ENCODE measurements around the gene PADI6. TPM values are rescaled to one million over a fixed set of nuclear protein-coding genes. Genes with fewer than 3 reads are reported as not detected.

Gene PADI6
- total RNA-seq, 2 experiments from 2014 or later, result not detected

- no peaks in the 10 kb centered on the region for H3K27me3 Mint-ChIP-seq
Observed at GRCh38 chr1:17447501-17447992, 75.6 kb downstream of the PADI6 start.

More at GRCh38 chr1:17447501-17447992, 75.6 kb downstream of the PADI6 start:
- ChIA-PET CTCF (no interaction called here), POLR2A (no interaction called here)
- no peaks in the 10 kb centered on the region for H3K27me3 ChIP-seq (ENCODE audit: control insufficient read depth in 1 of 2, insufficient read depth in 2 of 2, low read length in 2 of 2)
- no peak for TF ChIP-seq CTCF (IDR thresholded peaks at IDR 0.05)
- H3K9me3 Mint-ChIP-seq, result no peaks in the 10 kb centered on the region
- H3K4me3 ChIP-seq (ENCODE audit: low read length), result no peak overlapping the region
- DNase-seq (no peak), ATAC-seq (ENCODE audit: poor library complexity) (no peak)
- H3K4me1 ChIP-seq (ENCODE audit: insufficient read depth, low read length), result no peaks in the 10 kb centered on the region
- H3K27ac Mint-ChIP-seq, result no peak overlapping the region
- no peaks in the 10 kb centered on the region for H3K9me3 ChIP-seq (ENCODE audit: control insufficient read depth in 1 of 2, insufficient read depth in 1 of 2, low read length in 2 of 2)
- H3K4me3 Mint-ChIP-seq, result no peak overlapping the region
- no peaks in the 10 kb centered on the region for H3K36me3 Mint-ChIP-seq (ENCODE audit: low read depth)
- no peak overlapping the region for H3K27ac ChIP-seq (ENCODE audit: low read depth in 1 of 2, low read length in 2 of 2)
- H3K36me3 ChIP-seq (ENCODE audit: insufficient read depth, low read length), result no peaks in the 10 kb centered on the region
- intact Hi-C loops (cut with DNase I, micrococcal nuclease), result no loop called here
- no peaks in the 10 kb centered on the region for H3K4me1 Mint-ChIP-seq (ENCODE audit: low read depth)

Other genes with a start within 250 kb of the PADI6 start
- gene PADI1, start 167.1 kb upstream of the PADI6 start, total RNA-seq, result not detected
- gene PADI3, start 123.1 kb upstream of the PADI6 start, total RNA-seq, result not detected
- gene PADI4, start 64.0 kb upstream of the PADI6 start, total RNA-seq, result under 1 TPM; 0.41 to 0.75 TPM
- gene RCC2, start 67.5 kb downstream of the PADI6 start, total RNA-seq, result 10 to 100 TPM; 20.1 to 21.0 TPM
- gene ARHGEF10L, start 167.5 kb downstream of the PADI6 start, total RNA-seq, result under 1 TPM; 0.11 to 0.22 TPM